Stromal cell of bone marrow (primary cell): ENCODE data around the gene KLHL18.
"Not testable (repeated sequence)": the region's sequence is repeated elsewhere in the genome, so short reads cannot be mapped to it uniquely, and the experiment has no call there.

Experiments used
- DNase-seq: peaks from one replicate; pipeline ENCODE4 v3.0.0-alpha.2; 2012; ENCODE audit warnings: low read depth

The KLHL18 gene

GRCh38 chr3:47282424-47283192, at the start of gene KLHL18, which contains the start of gene KIF9:
Gene KLHL18, plus strand, starts transcription at chr3:47282944. Its CDS starts 22 bp downstream, at chr3:47282966.
Gene KIF9, minus strand, starts transcription at chr3:47282799. Its CDS starts 5,425 bp downstream, at chr3:47277374.
- peak; percentile 91 for DNase-seq

GRCh38 chr3:47238017-47238416, 44.7 kb upstream of the KLHL18 start:
- no peak for DNase-seq

- no peak for DNase-seq
These were observed 42.8 kb upstream of the KLHL18 start for GRCh38 chr3:47239929-47240328.

GRCh38 chr3:47243419-47244147, 39.2 kb upstream of the KLHL18 start:
- DNase-seq, result no peak

- DNase-seq, result no peak
These were observed 38.1 kb upstream of the KLHL18 start for GRCh38 chr3:47244531-47245100.

GRCh38 chr3:47245271-47245670, 37.5 kb upstream of the KLHL18 start:
- no peak for DNase-seq

- DNase-seq, result no peak
These were observed 35.3 kb upstream of the KLHL18 start for GRCh38 chr3:47247131-47248064.

- DNase-seq, result peak; percentile 10
These were observed 32.3 kb upstream of the KLHL18 start for GRCh38 chr3:47250309-47251060.

- not testable (repeated sequence) for DNase-seq
These were observed 31.7 kb upstream of the KLHL18 start for GRCh38 chr3:47251085-47251484.

- no peak for DNase-seq
These were observed 31.1 kb upstream of the KLHL18 start for GRCh38 chr3:47251689-47252088.

- not testable (repeated sequence) for DNase-seq
These were observed 26.4 kb upstream of the KLHL18 start for GRCh38 chr3:47256331-47256730.

- DNase-seq, result no peak
These were observed 23.6 kb upstream of the KLHL18 start for GRCh38 chr3:47259114-47259513.

- no peak for DNase-seq
These were observed 22.1 kb upstream of the KLHL18 start for GRCh38 chr3:47260605-47261004.

- DNase-seq, result no peak
These were observed 21.4 kb upstream of the KLHL18 start for GRCh38 chr3:47261301-47261700.

- DNase-seq, result no peak
These were observed 17.7 kb upstream of the KLHL18 start for GRCh38 chr3:47265008-47265407.

GRCh38 chr3:47265725-47266428, 16.9 kb upstream of the KLHL18 start:
- DNase-seq, result no peak

- DNase-seq, result peak; percentile 73
These were observed 15.8 kb upstream of the KLHL18 start for GRCh38 chr3:47266709-47267489.

- no peak for DNase-seq
These were observed 15.3 kb upstream of the KLHL18 start for GRCh38 chr3:47267490-47267824.

GRCh38 chr3:47270526-47270925, 12.2 kb upstream of the KLHL18 start:
- no peak for DNase-seq

GRCh38 chr3:47273564-47273963, 9.2 kb upstream of the KLHL18 start:
- DNase-seq, result no peak
